CD4-positive, alpha-beta T cell treated with Interferon alpha-2 for 1 hour (primary cell): ENCODE data around the gene RPL35A.
"Not testable (repeated sequence)": the region's sequence is repeated elsewhere in the genome, so short reads cannot be mapped to it uniquely, and the experiment has no call there.

ENCODE experiments used
- DNase-seq, 2 donors: peaks; one replicate each; pipeline ENCODE4 v3.0.0-alpha.2; 2020 to 2022

RPL35A gene

GRCh38 chr3:197953325-197953724 lies 3.3 kb downstream of the RPL35A start:
- no peak for DNase-seq

DNA sequence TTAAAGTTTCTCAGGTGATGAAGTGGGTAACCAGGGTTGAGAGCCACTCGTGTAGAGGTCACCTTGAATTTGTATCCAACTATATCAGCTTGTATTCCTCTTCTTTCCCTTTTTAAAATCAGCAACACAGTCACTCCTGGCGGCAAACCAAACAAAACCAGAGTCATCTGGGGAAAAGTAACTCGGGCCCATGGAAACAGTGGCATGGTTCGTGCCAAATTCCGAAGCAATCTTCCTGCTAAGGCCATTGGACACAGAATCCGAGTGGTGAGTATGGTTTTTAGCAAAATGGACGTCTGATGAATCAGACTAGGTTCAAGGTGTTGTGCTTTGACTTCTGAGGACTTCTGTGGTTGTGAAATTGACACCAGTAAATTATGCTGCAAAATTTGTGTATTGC lies 3.9 kb downstream of the RPL35A start:
- DNase-seq, result no peak

GRCh38 chr3:197955892-197956477 lies 6.0 kb downstream of the RPL35A start:
- DNase-seq, result no peak

- no peak for DNase-seq
Observed at GRCh38 chr3:197956626-197956988, 6.6 kb downstream of the RPL35A start.

- DNase-seq, result no peak
Observed at GRCh38 chr3:197957790-197958133, 7.8 kb downstream of the RPL35A start.

DNA sequence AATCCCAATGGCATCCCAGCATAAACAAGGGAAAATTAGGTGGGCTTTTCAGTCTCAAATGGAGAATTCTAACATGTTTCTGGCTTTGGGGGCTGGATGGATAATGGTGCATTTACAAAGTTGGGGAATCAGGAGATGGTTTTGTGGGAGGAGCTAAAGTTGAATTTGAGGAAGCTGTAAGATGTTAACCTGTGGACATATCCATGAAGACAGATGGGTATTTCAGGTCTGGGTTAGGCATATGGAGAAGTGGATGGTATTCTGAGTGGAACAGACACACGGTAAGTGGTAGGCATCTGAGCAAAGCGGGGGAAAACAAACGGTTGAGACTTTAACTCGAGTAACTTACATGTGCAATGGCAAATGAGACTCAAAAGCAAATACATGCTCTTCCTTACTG lies 8.4 kb downstream of the RPL35A start:
- DNase-seq, result no peak

- DNase-seq, result not testable (repeated sequence)
Observed at GRCh38 chr3:197958848-197959247, 8.9 kb downstream of the RPL35A start.

DNA sequence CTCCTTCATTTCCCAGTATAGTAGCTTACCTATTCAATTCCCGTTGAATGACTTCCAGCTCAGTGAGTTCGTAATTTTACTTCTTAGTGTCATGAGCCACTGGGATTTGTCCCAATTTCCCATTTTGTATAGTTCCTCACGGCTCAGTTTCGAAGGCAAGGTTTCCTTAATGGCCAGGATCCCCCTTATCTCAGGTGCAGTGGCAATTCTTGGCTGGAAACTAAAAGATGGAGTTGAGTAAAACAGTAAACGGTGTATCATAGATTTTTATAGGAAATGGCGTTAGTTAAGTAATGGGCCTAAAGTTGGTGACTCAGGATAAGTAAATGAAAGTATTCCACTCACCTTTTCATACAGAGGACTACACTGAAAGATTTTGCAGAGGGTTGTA lies 9.5 kb downstream of the RPL35A start:
- no peak for DNase-seq

DNA sequence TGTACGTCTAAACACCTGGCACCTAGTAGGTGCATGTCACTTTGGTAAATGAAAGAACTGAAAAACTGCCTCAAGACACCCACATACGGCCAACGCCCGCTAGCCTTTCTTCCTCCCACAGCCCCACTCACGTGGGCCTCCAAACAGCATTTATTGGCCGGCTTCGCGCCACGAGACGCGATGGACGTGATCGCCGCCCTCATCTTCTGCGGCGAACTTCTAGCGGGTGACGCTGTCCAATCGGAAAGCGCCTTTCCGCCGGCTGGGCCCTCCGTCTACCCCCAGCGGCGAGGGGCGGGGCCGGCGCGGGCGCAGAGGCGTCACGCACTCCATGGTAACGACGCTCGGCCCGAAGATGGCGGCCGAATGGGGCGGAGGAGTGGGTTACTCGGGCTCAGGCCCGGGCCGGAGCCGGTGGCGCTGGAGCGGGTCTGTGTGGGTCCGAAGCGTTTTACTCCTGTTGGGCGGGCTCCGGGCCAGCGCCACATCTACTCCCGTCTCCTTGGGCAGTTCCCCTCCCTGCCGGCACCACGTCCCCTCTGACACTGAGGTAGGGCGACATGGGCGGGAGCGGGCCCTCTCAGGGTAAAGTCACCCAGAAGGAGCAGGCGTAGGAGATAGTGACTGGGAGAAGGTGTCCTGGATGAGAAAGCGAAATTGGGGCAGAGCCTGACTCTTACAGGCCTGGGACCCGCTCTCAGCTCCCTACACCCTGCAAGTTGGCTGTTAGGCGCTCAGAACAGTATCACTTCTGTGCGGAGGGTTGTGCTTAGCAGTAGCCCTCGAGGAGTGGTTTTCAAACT lies 10.1 kb downstream of the RPL35A start, which contains the start of gene LMLN:
TSS of gene LMLN (plus strand) at position 327 of the 803 bp plus-strand sequence. CDS start at position 356, 29 bp downstream.
- DNase-seq, result peak; percentile 95 to 96

GRCh38 chr3:197960694-197961581 lies 10.9 kb downstream of the RPL35A start:
- no peak for DNase-seq

DNA sequence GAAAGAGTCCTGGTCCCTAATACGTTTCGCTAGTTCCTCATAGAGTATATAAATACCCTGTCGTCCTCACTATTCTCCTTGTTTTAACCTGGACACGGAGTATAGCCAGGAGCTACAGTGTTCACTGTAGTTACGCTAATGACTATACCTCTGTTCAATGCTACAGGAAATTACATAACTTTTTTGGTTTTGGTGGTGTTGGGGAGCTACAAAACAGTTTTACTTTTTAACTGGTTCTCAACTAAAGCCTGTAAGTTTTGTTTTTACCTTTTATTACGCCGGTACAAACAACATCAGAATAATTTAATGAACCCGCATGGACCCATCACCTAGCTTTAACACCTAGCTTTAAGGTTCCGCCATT lies 11.6 kb downstream of the RPL35A start:
- peak in 1 of 2 donors; percentile 26 for DNase-seq

GRCh38 chr3:197963019-197963637 lies 13.1 kb downstream of the RPL35A start:
- DNase-seq, result no peak

- DNase-seq, result not testable (repeated sequence)
Observed at GRCh38 chr3:197967337-197967989, 17.5 kb downstream of the RPL35A start.

DNA sequence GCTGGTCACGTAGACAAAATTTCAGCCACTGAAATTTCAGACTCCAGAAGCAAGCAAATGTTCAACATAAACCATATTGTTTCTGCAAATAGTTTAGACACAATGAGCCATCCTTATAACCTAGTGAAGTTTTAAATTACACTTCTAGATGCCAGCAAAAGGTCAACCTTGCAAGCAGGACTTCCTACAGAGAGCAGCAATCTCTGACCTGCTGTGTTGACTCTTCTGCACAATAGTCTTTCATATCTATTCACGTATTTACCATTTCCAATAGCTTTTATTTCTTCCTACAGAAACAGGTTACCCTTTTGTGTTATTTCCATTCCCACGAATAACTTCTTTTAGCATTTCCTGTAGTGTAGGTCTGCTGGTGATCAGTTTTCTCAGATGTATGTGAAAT lies 20.6 kb downstream of the RPL35A start:
- DNase-seq, result no peak

DNA sequence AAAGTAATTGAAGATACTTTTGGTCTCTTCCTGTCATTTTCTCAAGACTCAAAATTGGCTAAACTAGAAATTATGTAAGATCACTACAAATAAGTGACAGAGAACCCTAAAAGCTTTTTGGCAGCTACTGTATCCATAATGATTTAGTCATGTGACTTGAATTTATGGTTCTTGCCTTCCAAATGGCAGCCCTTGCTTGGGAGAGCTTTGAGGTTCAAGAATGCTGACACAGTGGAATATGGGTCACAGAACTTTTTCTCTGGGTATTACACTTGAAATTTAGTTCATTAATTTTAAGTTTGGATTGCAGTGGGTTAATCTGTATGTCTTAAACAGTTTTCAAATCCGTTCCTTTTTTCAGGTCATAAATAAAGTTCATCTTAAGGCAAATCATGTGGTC lies 24.0 kb downstream of the RPL35A start:
- DNase-seq, result no peak

GRCh38 chr3:197975311-197975710 lies 25.3 kb downstream of the RPL35A start:
- DNase-seq, result no peak

- no peak for DNase-seq
Observed at GRCh38 chr3:197983076-197983475, 33.1 kb downstream of the RPL35A start.

- DNase-seq, result no peak
Observed at GRCh38 chr3:197989651-197990050, 39.7 kb downstream of the RPL35A start.

DNA sequence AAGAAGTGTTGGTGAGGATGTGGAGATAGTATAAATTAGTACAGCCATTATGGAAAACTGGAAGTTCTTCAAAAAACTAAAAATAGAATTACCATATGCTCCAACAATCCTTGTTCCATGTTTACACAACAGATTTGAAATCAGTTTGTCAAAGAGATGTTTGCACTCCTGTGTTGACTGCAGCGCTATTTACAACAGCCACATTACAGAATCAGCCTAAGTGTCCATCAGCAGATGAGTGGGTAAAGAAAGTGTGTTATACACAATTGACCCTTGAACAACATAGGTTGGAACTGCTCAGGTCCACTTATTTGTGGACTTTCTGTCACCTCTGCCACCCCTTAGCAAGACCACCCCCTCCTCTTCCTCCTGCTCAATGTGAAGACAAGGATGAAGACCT lies 44.7 kb downstream of the RPL35A start:
- DNase-seq, result no peak

DNA sequence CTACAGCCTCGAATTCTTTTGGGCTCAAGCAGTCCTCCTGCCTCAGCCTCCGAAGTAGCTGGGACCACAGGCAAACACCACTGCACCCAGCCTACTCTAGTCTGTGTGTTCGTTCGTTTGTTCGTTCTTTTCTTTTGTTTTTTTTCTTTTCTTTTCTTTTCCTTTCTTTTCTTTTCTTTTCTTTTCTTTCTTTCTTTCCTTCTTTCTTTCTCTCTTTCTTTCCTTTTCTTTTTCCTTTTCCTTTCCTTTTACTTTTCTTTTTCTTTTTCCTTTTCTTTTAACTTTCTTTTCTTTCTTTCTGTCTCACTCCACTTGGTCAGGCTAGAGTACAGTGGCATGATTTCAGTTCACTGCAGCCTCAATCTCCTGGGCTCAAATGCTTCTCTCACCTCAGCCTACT lies 46.9 kb downstream of the RPL35A start:
- DNase-seq, result no peak

DNA sequence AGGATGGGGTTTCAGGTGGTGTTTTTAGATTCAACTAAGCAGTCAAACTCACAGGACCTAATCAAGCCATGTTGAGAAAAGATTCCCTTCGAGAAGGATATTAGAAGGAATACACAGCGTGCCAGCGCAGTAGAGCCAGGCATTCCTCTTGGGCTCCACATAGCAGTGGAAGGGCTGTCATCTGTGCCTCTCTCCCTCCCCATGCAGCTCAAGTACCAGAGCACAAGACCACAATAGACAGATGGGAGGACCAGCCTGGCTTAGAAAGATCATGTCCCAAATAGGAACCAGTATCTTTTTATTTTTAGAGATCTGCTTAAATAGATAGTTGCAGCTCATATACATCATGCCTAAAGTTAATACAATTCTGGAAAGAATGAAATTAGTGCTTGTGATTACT lies 47.9 kb downstream of the RPL35A start:
- no peak for DNase-seq
